ENCODE measurements around the gene PAK6.

PAK6 gene

DNA sequence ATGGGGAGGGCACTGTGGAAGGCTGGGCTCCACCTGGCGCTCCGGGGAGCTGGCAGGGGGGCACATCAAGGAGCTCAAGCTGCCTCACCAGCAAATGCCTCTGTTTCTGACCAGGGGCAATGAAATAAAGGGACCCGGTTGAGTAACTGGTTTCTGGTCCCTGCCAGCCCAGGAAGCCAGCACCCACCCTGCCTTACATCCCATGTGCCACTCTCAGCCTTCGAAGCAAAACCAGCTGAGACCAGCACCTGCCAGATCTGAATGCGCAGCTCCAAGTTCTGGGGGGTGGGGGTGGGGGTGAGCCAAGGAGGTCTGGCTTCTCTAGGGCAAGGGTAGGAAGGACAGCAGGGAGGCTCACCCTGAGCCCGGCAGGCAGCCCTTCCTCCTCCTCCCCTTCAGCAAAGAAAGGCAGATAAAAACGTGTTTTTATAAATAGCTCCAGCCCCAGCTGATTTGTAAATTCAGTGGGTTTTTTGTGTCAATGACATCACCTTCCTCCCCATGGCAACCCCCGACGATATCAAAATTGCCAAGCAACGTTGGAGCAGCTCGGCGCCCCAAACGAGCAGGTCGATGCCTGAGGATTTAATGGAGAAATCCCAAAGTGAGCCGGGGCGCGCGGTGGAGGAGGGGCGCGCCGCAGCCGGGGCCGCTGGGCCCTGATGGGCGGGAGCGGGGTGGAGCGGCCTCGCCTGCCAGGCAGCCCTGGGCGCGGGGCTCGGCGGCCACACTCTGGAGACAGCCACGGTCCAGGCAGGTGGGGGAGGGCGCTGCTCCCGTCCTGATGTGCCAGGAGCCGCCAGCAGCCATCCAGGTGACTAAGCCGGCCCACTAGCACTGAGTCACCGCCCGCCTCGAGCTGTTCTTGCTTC lies at the start of gene PAK6:
Gene PAK6 (plus strand): TSS at position 532 of the 872 bp plus-strand sequence. CDS start 25,723 bp downstream, outside the sequence.
- ChIA-PET POLR2A (interaction anchor here (0.6 to 1.2 kb wide), 3 partner anchors 10 to 182 kb away, joined by 3 to 5 read pairs (median 3); no protein-coding TSS in a partner anchor), CTCF (interaction anchor here (1.0 to 10.0 kb wide), 12 partner anchors 10 to 193 kb away, joined by 3 to 101 read pairs (median 7); no protein-coding TSS in a partner anchor)

DNA sequence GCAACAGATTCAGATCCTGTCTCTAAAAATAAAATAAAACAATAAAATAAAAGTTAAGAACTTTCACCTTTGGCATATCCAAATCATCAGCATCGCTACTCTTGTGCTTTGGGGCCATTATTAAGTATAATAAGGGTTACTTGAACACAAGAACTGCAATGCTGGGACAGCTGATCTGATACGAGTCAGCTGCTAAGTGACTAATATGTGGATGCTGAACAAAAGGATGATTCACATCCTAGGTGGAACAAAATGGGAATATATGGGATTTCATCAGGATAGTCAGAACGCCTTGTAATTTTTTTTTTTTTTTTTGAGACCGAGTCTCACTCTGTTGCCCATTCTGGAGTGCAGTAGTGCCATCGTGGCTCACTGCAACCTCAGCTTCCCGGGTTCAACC lies 48.3 kb upstream of the PAK6 start:
- ChIA-PET POLR2A (no interaction called here), CTCF (no interaction called here)
- DNase-seq (ENCODE audit: extremely low spot score): no peak
- TF ChIP-seq CTCF (IDR thresholded peaks at IDR 0.05; ENCODE audit: control extremely low read depth, extremely low read depth, low read depth, missing control alignments): no peak

More for the DNA sequence above, at the start of gene PAK6:
- no peak for TF ChIP-seq CTCF (IDR thresholded peaks at IDR 0.05; ENCODE audit: control extremely low read depth, extremely low read depth, low read depth, missing control alignments)
- DNase-seq (ENCODE audit: extremely low spot score): no peak

DNA sequence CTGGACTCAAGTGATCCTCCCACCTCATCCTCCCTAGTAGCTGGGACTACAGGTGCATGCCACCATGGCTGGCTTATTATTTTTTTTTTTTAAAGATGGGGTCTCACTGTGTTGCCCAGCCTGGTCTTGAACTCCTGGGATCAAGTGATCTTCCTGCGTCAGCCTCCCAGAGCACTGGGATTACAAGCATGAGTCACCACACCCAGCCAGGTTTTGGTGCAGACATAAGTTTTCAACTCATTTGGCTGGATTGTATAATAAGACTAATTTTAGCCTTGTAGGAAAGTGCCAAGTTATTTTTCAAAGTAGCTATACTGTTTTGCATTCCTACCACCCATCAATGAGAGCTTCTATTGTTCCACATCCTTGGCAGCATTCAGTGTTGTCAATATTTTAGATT lies 45.9 kb upstream of the PAK6 start:
- ChIA-PET POLR2A (no interaction called here), CTCF (interaction anchor here (0.8 kb wide), 1 partner anchor 54 kb away, joined by 3 read pairs; no protein-coding TSS in a partner anchor)
- no peak for TF ChIP-seq CTCF (IDR thresholded peaks at IDR 0.05; ENCODE audit: control extremely low read depth, extremely low read depth, low read depth, missing control alignments)
- DNase-seq (ENCODE audit: extremely low spot score): no peak

- no peak for TF ChIP-seq CTCF (IDR thresholded peaks at IDR 0.05; ENCODE audit: control extremely low read depth, extremely low read depth, low read depth, missing control alignments)
- no peak for DNase-seq (ENCODE audit: extremely low spot score)
- ChIA-PET POLR2A (no interaction called here), CTCF (interaction anchor here (1.4 to 9.0 kb wide), 7 partner anchors 9 to 140 kb away, joined by 3 to 47 read pairs (median 4); no protein-coding TSS in a partner anchor)
Measured at GRCh38 chr15:40197434-40197833, 41.4 kb upstream of the PAK6 start.

GRCh38 chr15:40198355-40199085 lies 40.3 kb upstream of the PAK6 start:
- POLR2A ChIA-PET: no interaction called here
- TF ChIP-seq CTCF (IDR thresholded peaks at IDR 0.05; ENCODE audit: control extremely low read depth, extremely low read depth, low read depth, missing control alignments): no peak
- no peak for DNase-seq (ENCODE audit: extremely low spot score)
- CTCF ChIA-PET: interaction anchor here (1.0 to 9.0 kb wide), 11 partner anchors 8 to 151 kb away, joined by 3 to 47 read pairs (median 4); no protein-coding TSS in a partner anchor

GRCh38 chr15:40204100-40204499 lies 34.8 kb upstream of the PAK6 start:
- ChIA-PET POLR2A (interaction anchor here (0.7 kb wide), 1 partner anchor 9 kb away, joined by 7 read pairs; no protein-coding TSS in a partner anchor), CTCF (interaction anchor here (1.1 to 9.0 kb wide), 5 partner anchors 13 to 157 kb away, joined by 3 to 47 read pairs (median 4); no protein-coding TSS in a partner anchor)
- TF ChIP-seq CTCF (IDR thresholded peaks at IDR 0.05; ENCODE audit: control extremely low read depth, extremely low read depth, low read depth, missing control alignments): no peak
- no peak for DNase-seq (ENCODE audit: extremely low spot score)
